ENCODE data around the gene RHBDF1. TPM values are rescaled to one million over a fixed set of nuclear protein-coding genes. Genes with fewer than 3 reads are reported as not detected.

RHBDF1 gene
- total and polyA plus RNA-seq, 9 of the 15 experiments (the other 6 are each of a cell fraction or from before 2014, with no cell fraction given): 1.0 to 8.2 (median 4.2) TPM

- TF ChIP-seq ASH1L (IDR thresholded peaks at IDR 0.05; ENCODE audit: borderline replicate concordance, low read depth, partially characterized antibody) (no peak), NR2F6 (CRISPR knock-in tag; IDR thresholded peaks at IDR 0.05) (no peak), SRSF3 (IDR thresholded peaks at IDR 0.05; ENCODE audit: insufficient read depth, low read length) (no peak), NFXL1 (CRISPR knock-in tag; IDR thresholded peaks at IDR 0.05) (no peak), SP1 (CRISPR knock-in tag; IDR thresholded peaks at IDR 0.05) (no peak; the same call in 1 of the 2 replicates), NFE2L1 (tag; IDR thresholded peaks at IDR 0.05; ENCODE audit: borderline replicate concordance, low read depth) (no peak), CTCFL (IDR thresholded peaks at IDR 0.05; ENCODE audit: borderline replicate concordance, insufficient read depth, low read depth, low read length, poor library complexity, severe bottlenecking) (no peak), HNRNPK (IDR thresholded peaks at IDR 0.05; ENCODE audit: low read depth, low read length, poor library complexity, severe bottlenecking) (no peak), RFX7 (CRISPR knock-in tag; IDR thresholded peaks at IDR 0.05) (0 out of 2 replicates have a peak, but pooled peaks have one; percentile 48), U2AF1 (optimal IDR thresholded peaks at IDR 0.05; ENCODE audit: low read depth, low read length) (no peak), USF1 (CRISPR knock-in tag; IDR thresholded peaks at IDR 0.05) (peak; percentile 24; the same call in 1 of the 2 replicates), SIN3A (IDR thresholded peaks at IDR 0.05; ENCODE audit: borderline replicate concordance in 2 of 2, control insufficient read depth in 1 of 2, low read depth in 2 of 2, low read length in 2 of 2) (no peak), DNMT1 (IDR thresholded peaks at IDR 0.05) (no peak), ZBTB7A (IDR thresholded peaks at IDR 0.05; ENCODE audit: borderline replicate concordance, control insufficient read depth, low read depth, low read length) (peak; percentile 42; the same call in 1 of the 2 replicates), DPF2 (IDR thresholded peaks at IDR 0.05) (peak; percentile 88), MTA3 (IDR thresholded peaks at IDR 0.05; ENCODE audit: borderline replicate concordance) (peak; percentile 64), HOXB6 (CRISPR knock-in tag; IDR thresholded peaks at IDR 0.05; ENCODE audit: borderline replicate concordance) (no peak), RFX1 (IDR thresholded peaks at IDR 0.05) (no peak), TRIM25 (IDR thresholded peaks at IDR 0.05; ENCODE audit: borderline replicate concordance) (no peak), GTF3C2 (IDR thresholded peaks at IDR 0.05; ENCODE audit: borderline replicate concordance, extremely low read depth, insufficient read length) (no peak)
Observed at GRCh38 chr16:119835-120491, 47.5 kb upstream of the RHBDF1 start (continued).
